GM10248 (cell line): ENCODE data around the gene FGF14.

Experiments
- CTCF ChIA-PET: fragments of 300-600 bp; sonication (Branson Sonifier 250); formaldehyde crosslinking; extraction: SDS; loops from one replicate; lab custom pipeline; 2021; ENCODE audit warnings: antibody characterized with exemption; lab: Yijun Ruan, JAX
- POLR2A ChIA-PET: fragments of 350-650 bp; sonication (Branson Sonifier 250); formaldehyde crosslinking; extraction: SDS; loops from one replicate; lab custom pipeline; 2020; ENCODE audit warnings: antibody characterized with exemption; lab: Yijun Ruan, JAX
- DNase-seq: peaks from one replicate; pipeline ENCODE4 v3.0.0; 2012; ENCODE audit errors: extremely low spot score
- TF ChIP-seq, protein P1 (sequence below): IDR thresholded peaks from 2 replicates; pipeline ENCODE4 v1.5.1; 2012; ENCODE audit warnings: mild to moderate bottlenecking, low read depth; ENCODE audit errors: extremely low read depth, missing control alignments, control extremely low read depth

The FGF14 gene

DNA sequence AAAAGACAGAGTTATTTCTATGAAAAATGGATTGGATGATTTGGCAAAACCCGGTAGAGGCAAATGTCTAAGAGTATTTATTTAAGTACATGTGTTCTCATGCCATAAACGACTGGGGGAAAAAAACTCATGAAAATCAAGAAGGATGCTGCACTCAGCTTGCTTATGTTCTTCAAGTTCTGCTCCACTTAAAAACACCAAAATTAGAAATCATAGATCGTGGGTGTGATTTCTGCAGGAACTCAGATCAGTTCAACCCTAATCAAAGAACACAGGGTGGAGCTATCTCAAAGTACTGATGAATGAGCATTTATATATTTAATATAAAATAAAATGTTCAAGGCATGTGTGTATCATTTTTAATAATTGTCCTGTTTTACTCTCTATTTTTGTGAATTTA, 103.8 kb downstream of the FGF14 start:
- CTCF ChIA-PET, result interaction anchor here (0.9 kb wide), 1 partner anchor 19 kb away, joined by 3 read pairs; no protein-coding TSS in a partner anchor

DNA sequence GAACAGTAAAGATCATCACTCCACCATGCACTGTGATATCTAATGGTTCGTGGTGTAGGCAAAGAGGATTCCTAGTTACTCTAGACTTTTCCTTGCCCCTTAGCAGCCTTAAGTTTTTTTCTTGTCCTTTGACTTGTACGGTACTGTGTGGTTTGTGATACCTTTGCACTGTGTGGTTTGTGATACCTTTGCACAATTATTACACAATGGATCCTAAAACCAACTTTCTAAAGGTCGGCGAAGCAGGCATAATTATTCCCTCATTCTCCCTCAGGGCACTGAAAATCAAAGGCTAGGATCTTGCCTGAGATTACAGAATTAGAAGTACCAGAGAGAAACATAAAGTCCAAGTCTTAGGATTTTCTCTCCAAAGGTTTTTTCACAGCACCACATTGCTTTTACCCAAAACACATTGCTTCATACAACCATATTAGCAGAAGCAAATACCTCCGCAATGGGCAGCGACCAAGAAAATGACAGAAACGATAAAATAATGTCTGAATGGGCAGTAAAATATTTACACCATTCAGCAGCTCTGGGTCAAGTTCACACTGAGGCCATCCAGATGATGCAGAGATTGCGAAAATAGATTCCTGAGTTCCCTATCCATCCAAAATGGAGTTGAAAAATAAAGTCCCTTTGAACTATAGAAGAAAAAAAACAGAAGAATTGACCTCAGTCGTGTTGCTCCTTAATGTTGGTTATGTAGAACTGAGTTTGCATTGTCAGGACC, 106.4 kb downstream of the FGF14 start:
- ChIA-PET POLR2A (no interaction called here), CTCF (no interaction called here)
- DNase-seq, result no peak
- TF ChIP-seq, protein P1, sequence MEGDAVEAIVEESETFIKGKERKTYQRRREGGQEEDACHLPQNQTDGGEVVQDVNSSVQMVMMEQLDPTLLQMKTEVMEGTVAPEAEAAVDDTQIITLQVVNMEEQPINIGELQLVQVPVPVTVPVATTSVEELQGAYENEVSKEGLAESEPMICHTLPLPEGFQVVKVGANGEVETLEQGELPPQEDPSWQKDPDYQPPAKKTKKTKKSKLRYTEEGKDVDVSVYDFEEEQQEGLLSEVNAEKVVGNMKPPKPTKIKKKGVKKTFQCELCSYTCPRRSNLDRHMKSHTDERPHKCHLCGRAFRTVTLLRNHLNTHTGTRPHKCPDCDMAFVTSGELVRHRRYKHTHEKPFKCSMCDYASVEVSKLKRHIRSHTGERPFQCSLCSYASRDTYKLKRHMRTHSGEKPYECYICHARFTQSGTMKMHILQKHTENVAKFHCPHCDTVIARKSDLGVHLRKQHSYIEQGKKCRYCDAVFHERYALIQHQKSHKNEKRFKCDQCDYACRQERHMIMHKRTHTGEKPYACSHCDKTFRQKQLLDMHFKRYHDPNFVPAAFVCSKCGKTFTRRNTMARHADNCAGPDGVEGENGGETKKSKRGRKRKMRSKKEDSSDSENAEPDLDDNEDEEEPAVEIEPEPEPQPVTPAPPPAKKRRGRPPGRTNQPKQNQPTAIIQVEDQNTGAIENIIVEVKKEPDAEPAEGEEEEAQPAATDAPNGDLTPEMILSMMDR, result no peak

More for the DNA sequence above, 103.8 kb downstream of the FGF14 start:
- TF ChIP-seq, protein P1, result no peak
- POLR2A ChIA-PET, result no interaction called here
- no peak for DNase-seq

DNA sequence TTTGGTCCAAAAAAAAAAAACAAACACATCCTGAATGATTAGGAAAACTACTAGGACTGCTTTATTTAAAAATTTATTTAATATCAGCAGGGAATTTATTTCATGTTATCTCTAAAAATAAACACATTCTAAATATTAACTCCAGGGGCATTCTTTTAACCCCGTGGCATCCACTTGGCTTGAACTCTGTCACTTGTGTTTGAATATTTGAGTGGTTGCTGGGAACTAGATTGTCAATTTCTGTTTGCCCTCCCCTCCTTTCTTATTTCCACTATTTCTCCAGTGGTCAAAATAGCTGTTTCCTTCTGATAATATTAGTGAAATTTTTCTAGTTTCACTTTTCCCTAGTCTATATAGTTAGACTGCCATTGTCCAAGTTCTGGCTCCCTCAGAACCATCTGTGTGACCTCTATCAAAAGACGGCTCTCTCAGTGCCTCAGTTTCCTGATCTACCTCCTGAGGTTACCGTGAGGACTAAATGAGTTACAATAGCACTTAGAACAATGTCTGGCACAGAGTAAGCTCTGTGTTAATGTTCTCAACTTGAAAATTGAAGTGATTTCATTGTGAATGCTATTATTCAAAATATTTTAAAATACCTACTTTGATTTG, 107.3 kb downstream of the FGF14 start:
- ChIA-PET POLR2A (no interaction called here), CTCF (no interaction called here)
- TF ChIP-seq, protein P1, result no peak
- DNase-seq, result no peak

DNA sequence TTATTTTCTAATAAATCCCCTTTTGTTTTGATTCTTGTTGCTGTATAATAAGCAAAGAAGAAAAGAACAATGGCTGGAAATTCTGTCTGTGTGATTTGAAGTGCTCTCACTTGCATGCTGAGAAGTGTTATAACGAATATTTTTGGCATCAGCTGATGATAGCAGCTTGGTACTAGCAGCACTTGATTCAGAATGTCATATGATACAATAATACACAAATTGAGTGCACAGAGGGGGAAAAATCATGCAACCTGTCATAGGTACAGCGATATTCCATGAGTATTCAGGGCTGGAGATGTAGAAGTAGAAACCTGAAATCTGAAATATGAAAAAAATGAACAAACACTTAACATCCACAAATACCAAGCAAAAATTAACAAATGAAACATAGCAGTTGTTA, 108.1 kb downstream of the FGF14 start:
- CTCF ChIA-PET, result no interaction called here
- POLR2A ChIA-PET, result no interaction called here
- TF ChIP-seq, protein P1, result no peak
- DNase-seq, result no peak

DNA sequence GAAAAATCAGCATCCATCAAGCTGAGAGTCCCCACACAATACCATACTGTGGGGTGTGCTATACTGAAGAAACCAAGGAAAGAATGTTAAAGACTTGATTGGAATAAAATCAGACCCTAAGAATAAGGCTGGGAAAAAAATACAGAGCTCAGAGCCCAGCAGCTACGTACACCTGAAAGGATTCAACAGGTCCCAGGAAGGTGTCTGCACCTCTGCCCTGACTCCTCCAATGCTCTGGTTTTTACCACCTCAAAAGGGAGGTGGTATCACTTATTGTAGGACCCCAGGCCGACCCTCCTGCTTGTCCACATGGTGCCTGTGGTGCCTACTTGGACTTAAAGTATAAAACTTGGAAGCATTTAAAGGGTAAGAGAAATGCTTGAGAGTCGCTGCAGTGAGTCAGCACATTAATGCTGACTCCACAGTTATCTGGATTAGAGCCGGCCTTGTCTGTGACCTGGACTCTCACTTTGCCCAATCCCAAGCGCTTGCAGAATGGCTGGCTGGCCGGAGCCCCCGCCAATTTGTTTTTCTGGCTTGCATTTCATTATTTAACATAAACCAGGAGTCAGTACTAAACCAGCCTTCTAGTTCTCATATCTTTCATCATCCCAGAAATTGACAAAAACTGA, 110.1 kb downstream of the FGF14 start:
- DNase-seq, result no peak
- TF ChIP-seq, protein P1, result no peak
- ChIA-PET CTCF (interaction anchor here (1.0 to 4.0 kb wide), 3 partner anchors 9 to 21 kb away, joined by 3 to 16 read pairs (median 5); no protein-coding TSS in a partner anchor), POLR2A (no interaction called here)

DNA sequence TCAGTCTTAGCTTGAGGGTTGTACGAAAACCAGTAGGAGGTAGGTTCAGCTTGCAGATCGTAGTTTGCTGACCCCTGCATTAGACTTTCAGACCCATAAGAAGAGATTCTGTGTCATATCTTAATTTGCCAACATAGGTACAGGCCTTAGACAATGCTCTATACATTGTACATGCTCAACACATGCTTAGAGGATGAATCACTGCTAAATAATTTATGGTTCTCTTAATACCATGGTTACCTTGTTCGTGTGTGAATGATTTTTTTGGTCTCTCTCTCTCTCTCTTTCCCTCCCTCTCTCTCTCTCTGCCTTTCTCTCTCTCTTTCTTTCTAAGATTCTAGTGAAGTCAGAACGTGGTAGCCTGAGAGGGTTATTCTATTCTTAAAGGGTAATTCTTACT, 112.2 kb downstream of the FGF14 start:
- ChIA-PET POLR2A (no interaction called here), CTCF (interaction anchor here (1.4 to 4.0 kb wide), 2 partner anchors 10 to 21 kb away, joined by 6 to 16 read pairs; no protein-coding TSS in a partner anchor)
- DNase-seq, result no peak
- TF ChIP-seq, protein P1, result no peak
